K562 (cell line): Measurements from ENCODE around the gene TTL. TPM values are rescaled to one million over a fixed set of nuclear protein-coding genes. Genes with fewer than 3 reads are reported as not detected.

Source experiments
- FOS ChIP-seq: IDR thresholded peaks from 3 replicates; pipeline ENCODE4 v1.6.1; 2011; ENCODE audit not compliant: insufficient read length; ENCODE audit errors: extremely low read depth
- MGA ChIP-seq: fragments of 450-650 bp; IDR thresholded peaks from 2 replicates; pipeline ENCODE4 v1.6.1; 2016; ENCODE audit warnings: mild to moderate bottlenecking, moderate library complexity
- MLLT1 ChIP-seq, 2 experiments: fragments of 450-650 bp; IDR thresholded peaks; 2 replicates each; pipeline ENCODE4 v1.6.1; 2016
- SP2 ChIP-seq: IDR thresholded peaks from 2 replicates; pipeline ENCODE4 v1.6.1; 2011; ENCODE audit warnings: mild to moderate bottlenecking, low read depth, low read length, moderate library complexity; ENCODE audit not compliant: poor library complexity, severe bottlenecking; ENCODE audit errors: extremely low read depth
- TAF15 ChIP-seq: fragments of 200-400 bp; formaldehyde crosslinking; IDR thresholded peaks from 2 replicates; pipeline ENCODE4 v1.6.1; 2017; ENCODE audit warnings: mild to moderate bottlenecking, low read depth, low read length, moderate library complexity
- USF1 ChIP-seq: sonication (generic); formaldehyde crosslinking; IDR thresholded peaks from 2 replicates; pipeline ENCODE4 v1.9.0; 2022; ENCODE audit warnings: mild to moderate bottlenecking, missing genetic modification reagents
- YBX1 ChIP-seq: fragments of 450-650 bp; IDR thresholded peaks from 2 replicates; pipeline ENCODE4 v1.7.1; 2016; ENCODE audit warnings: mild to moderate bottlenecking
- ZMIZ1 ChIP-seq, 2 experiments: fragments of 150-350 bp in 1 of 2; IDR thresholded peaks; 2 replicates each; pipeline ENCODE4 v1.6.1; 2012 to 2016; ENCODE audit warnings: low read depth in 2 of 2, low read length in 2 of 2, mild to moderate bottlenecking in 1 of 2, moderate library complexity in 1 of 2
- ZNF146 ChIP-seq: IDR thresholded peaks from one replicate; pipeline ENCODE4 v1.6.1; 2018; ENCODE audit warnings: missing compliant biosample characterization; ENCODE audit not compliant: unreplicated experiment
- polyA plus RNA-seq, 8 experiments: library from polyadenylated mRNA; depleted of rRNA in 4 of 8; stranded (reverse) in 5 of 8; unstranded in 3 of 8; fragments of >200 nt; fragmentation: Nextera tagmentation in 2 of 8; fragmentation: Illumina TruSeq in 1 of 8; extraction: Ambion mirVana in 2 of 8; extraction: Trizol in 1 of 8; gene quantifications; 2 replicates each; pipeline versions ENCODE4 v1.2.1 to v1.2.3, GENCODE V29; 2011 to 2014; ENCODE audit warnings: inconsistent platforms in 1 of 8, missing spikeins in 1 of 8
- total RNA-seq, 7 experiments: library from RNA; depleted of rRNA in 6 of 7; stranded (reverse); fragments of >200 nt in 6 of 7; fragmentation: Illumina TruSeq in 2 of 7; extraction: Trizol in 2 of 7; gene quantifications; 2 replicates each; pipeline versions ENCODE4 v1.2.1 to v1.2.3, GENCODE V29; 2011 to 2021; ENCODE audit warnings: low replicate concordance in 1 of 7

Gene TTL
- total and polyA plus RNA-seq, 9 of the 15 experiments (the other 6 are each of a cell fraction or from before 2014, with no cell fraction given): 9.4 to 54.4 (median 34.9) TPM

DNA sequence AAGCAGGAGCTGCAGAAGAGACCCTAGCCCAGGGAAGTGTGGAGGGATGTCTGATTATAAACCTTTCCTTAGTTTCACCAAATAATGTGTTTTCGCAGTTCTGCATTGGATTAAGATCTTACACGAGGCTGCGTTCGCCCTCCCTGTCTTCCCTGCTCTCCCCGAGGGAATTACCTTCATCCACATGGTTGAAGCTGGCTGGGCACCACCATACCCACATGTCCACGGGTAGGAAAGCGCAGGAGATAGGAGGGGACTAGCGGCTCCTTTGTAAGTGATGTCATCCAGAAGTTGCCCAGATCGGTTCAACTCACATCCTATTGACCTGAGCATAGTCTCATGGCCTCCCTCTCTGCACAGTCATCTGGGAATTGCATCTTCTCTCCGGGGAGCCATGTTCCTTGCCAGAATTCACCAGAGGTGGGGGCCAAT lies 1.1 kb downstream of the TTL start (continued):
- TF ChIP-seq YBX1: no peak
- TF ChIP-seq ZMIZ1 (IDR thresholded peaks at IDR 0.05; ENCODE audit: low read depth in 2 of 2, low read length in 2 of 2): no peak
- TF ChIP-seq FOS: no peak
- TF ChIP-seq ZNF146: no peak
- no peak for TF ChIP-seq USF1 (CRISPR knock-in tag)
- no peak for TF ChIP-seq MLLT1 (IDR thresholded peaks at IDR 0.05)
- TF ChIP-seq TAF15: no peak
- no peak for TF ChIP-seq SP2
- peak; percentile 75 for TF ChIP-seq MGA
